Effector memory CD4-positive, alpha-beta T cell (primary cell): Measurements from ENCODE around the gene KLK8.
"Not testable (repeated sequence)": the region's sequence is repeated elsewhere in the genome, so short reads cannot be mapped to it uniquely, and the experiment has no call there.

Source experiments
- DNase-seq, 3 donors: peaks; one replicate each; pipeline ENCODE4 v3.0.0-alpha.2; 2020
- H3K27ac ChIP-seq: 2 replicates; pipeline ENCODE4 v1.7.0; 2013; ENCODE audit warnings: mild to moderate bottlenecking, low read length, moderate library complexity; ENCODE audit not compliant: insufficient read depth, poor library complexity, severe bottlenecking
- H3K27me3 ChIP-seq: replicated peaks from 2 replicates; pipeline ENCODE4 v1.7.0; 2013; ENCODE audit warnings: mild to moderate bottlenecking, low read length; ENCODE audit not compliant: insufficient read depth, control insufficient read depth, poor library complexity, severe bottlenecking
- H3K36me3 ChIP-seq: 2 replicates; pipeline ENCODE4 v1.7.0; 2013; ENCODE audit warnings: mild to moderate bottlenecking, low read length, moderate library complexity; ENCODE audit not compliant: control insufficient read depth, insufficient read depth
- H3K4me1 ChIP-seq: 2 replicates; pipeline ENCODE4 v1.7.0; 2013; ENCODE audit warnings: low read length, mild to moderate bottlenecking; ENCODE audit not compliant: control insufficient read depth, insufficient read depth, poor library complexity, severe bottlenecking
- H3K4me3 ChIP-seq: 2 replicates; pipeline ENCODE4 v1.7.0; 2013; ENCODE audit warnings: low read length, low read depth, mild to moderate bottlenecking; ENCODE audit not compliant: insufficient read depth, poor library complexity, severe bottlenecking
- H3K9me3 ChIP-seq: 2 replicates; pipeline ENCODE4 v1.7.0; 2013; ENCODE audit warnings: mild to moderate bottlenecking, low read length, moderate library complexity; ENCODE audit not compliant: control insufficient read depth

The KLK8 gene

GRCh38 chr19:50992666-50993035 lies 8.8 kb downstream of the KLK8 start:
- no peaks in the 10 kb centered on the region for H3K27me3 ChIP-seq
- no peaks in the 10 kb centered on the region for H3K9me3 ChIP-seq
- no peak overlapping the region for H3K4me3 ChIP-seq
- no peaks in the 10 kb centered on the region for H3K4me1 ChIP-seq
- no peak for DNase-seq
- H3K27ac ChIP-seq: no peak overlapping the region
- no peaks in the 10 kb centered on the region for H3K36me3 ChIP-seq

- H3K36me3 ChIP-seq, H3K27ac ChIP-seq, DNase-seq, H3K4me1 ChIP-seq, H3K4me3 ChIP-seq, H3K9me3 ChIP-seq, H3K27me3 ChIP-seq: not testable (repeated sequence)
Measured at GRCh38 chr19:50984416-50984815, 17.0 kb downstream of the KLK8 start.

GRCh38 chr19:50983625-50984292 lies 17.6 kb downstream of the KLK8 start, which contains the start of gene KLK7:
Gene KLK7 (minus strand): TSS chr19:50983917. CDS start chr19:50982399, 1,518 bp downstream.
- Histone ChIP-seq H3K4me1 (no peaks in the 10 kb centered on the region), H3K9me3 (no peaks in the 10 kb centered on the region), H3K27ac (no peak within 1 kb of the TSS), H3K36me3 (no peaks in the 10 kb centered on the region), H3K4me3 (no peak within 1 kb of the TSS), H3K27me3 (peaks cover 4% of the 10 kb centered on the region)
- no peak for DNase-seq

GRCh38 chr19:50982186-50982585 lies 19.2 kb downstream of the KLK8 start:
- Histone ChIP-seq H3K9me3 (no peaks in the 10 kb centered on the region), H3K27ac (no peak overlapping the region), H3K4me3 (no peak overlapping the region), H3K36me3 (no peaks in the 10 kb centered on the region), H3K27me3 (peaks cover 4% of the 10 kb centered on the region), H3K4me1 (no peaks in the 10 kb centered on the region)
- DNase-seq: no peak

GRCh38 chr19:50981587-50982146 lies 19.7 kb downstream of the KLK8 start:
- H3K27ac ChIP-seq: no peak overlapping the region
- H3K27me3 ChIP-seq: peaks cover 4% of the 10 kb centered on the region
- no peaks in the 10 kb centered on the region for H3K4me1 ChIP-seq
- no peak overlapping the region for H3K4me3 ChIP-seq
- DNase-seq: no peak
- H3K36me3 ChIP-seq: no peaks in the 10 kb centered on the region
- no peaks in the 10 kb centered on the region for H3K9me3 ChIP-seq

GRCh38 chr19:50980208-50980607 lies 21.2 kb downstream of the KLK8 start:
- no peaks in the 10 kb centered on the region for H3K4me1 ChIP-seq
- no peaks in the 10 kb centered on the region for H3K36me3 ChIP-seq
- no peak for DNase-seq
- H3K27ac ChIP-seq: no peak overlapping the region
- peaks cover 4% of the 10 kb centered on the region for H3K27me3 ChIP-seq
- H3K4me3 ChIP-seq: no peak overlapping the region
- H3K9me3 ChIP-seq: no peaks in the 10 kb centered on the region

- no peak overlapping the region for H3K27ac ChIP-seq
- H3K36me3 ChIP-seq: no peaks in the 10 kb centered on the region
- no peak for DNase-seq
- no peaks in the 10 kb centered on the region for H3K4me1 ChIP-seq
- H3K27me3 ChIP-seq: peaks cover 4% of the 10 kb centered on the region
- no peaks in the 10 kb centered on the region for H3K9me3 ChIP-seq
- no peak overlapping the region for H3K4me3 ChIP-seq
Measured at GRCh38 chr19:50979758-50980157, 21.6 kb downstream of the KLK8 start.

GRCh38 chr19:50978772-50979390 lies 22.5 kb downstream of the KLK8 start:
- Histone ChIP-seq H3K4me3 (no peak overlapping the region), H3K27me3 (peaks cover 4% of the 10 kb centered on the region), H3K9me3 (no peaks in the 10 kb centered on the region), H3K4me1 (no peaks in the 10 kb centered on the region), H3K27ac (no peak overlapping the region), H3K36me3 (no peaks in the 10 kb centered on the region)
- no peak for DNase-seq

GRCh38 chr19:50977626-50978025 lies 23.8 kb downstream of the KLK8 start:
- no peak overlapping the region for H3K4me3 ChIP-seq
- H3K27me3 ChIP-seq: peaks cover 4% of the 10 kb centered on the region
- H3K9me3 ChIP-seq: no peaks in the 10 kb centered on the region

GRCh38 chr19:50975766-50976165 lies 25.6 kb downstream of the KLK8 start:
- H3K4me3 ChIP-seq: no peak overlapping the region
- H3K9me3 ChIP-seq: no peaks in the 10 kb centered on the region
- no peak for DNase-seq
- no peaks in the 10 kb centered on the region for H3K36me3 ChIP-seq
- no peak overlapping the region for H3K27ac ChIP-seq
- no peaks in the 10 kb centered on the region for H3K4me1 ChIP-seq
- H3K27me3 ChIP-seq: peaks cover 4% of the 10 kb centered on the region

More at GRCh38 chr19:50977626-50978025, 23.8 kb downstream of the KLK8 start:
- DNase-seq: no peak
- H3K4me1 ChIP-seq: no peaks in the 10 kb centered on the region
- no peaks in the 10 kb centered on the region for H3K36me3 ChIP-seq
- H3K27ac ChIP-seq: no peak overlapping the region
